Stimulated activated CD8-positive, alpha-beta memory T cell treated with anti-CD3 and anti-CD28 coated beads, Interleukin-15, amount 100 ng/mL, for 1 hour (primary cell): Measurements from ENCODE around the gene TMOD2.

Experiments
- DNase-seq: peaks from one replicate; pipeline ENCODE4 v3.0.0-alpha.2; 2020; ENCODE audit warnings: low read depth

The TMOD2 gene

DNA sequence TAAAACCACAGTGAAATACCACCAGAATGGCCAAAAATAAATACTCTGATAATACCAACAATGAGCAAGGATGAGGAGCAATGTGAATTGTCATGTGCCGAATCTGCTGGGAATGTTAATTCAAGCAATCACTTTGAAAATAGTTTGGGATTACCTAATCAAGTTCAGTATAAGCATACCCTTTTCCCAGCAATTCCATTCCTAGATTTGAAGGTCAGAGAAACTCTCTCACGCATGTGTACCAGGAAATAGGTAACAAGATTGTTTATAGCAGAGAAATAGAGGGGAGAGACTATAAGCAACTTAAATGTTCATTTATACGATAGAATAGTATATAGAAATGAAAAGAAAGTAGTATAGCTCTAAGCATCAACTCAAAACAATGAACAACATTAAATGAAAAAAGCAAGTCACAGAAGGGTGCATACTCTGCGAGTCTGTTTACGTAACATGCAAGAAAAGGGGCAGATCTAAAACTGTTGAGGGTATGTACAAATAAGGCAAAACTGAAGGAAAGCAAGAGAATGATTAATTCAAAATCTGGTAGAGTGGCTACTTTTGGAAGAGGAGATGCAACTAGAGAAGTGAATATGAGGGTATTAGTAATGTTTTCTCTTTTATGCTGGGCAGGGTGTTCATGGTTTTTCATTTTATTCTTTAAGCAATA, 105.5 kb downstream of the TMOD2 start:
- DNase-seq, result no peak

DNA sequence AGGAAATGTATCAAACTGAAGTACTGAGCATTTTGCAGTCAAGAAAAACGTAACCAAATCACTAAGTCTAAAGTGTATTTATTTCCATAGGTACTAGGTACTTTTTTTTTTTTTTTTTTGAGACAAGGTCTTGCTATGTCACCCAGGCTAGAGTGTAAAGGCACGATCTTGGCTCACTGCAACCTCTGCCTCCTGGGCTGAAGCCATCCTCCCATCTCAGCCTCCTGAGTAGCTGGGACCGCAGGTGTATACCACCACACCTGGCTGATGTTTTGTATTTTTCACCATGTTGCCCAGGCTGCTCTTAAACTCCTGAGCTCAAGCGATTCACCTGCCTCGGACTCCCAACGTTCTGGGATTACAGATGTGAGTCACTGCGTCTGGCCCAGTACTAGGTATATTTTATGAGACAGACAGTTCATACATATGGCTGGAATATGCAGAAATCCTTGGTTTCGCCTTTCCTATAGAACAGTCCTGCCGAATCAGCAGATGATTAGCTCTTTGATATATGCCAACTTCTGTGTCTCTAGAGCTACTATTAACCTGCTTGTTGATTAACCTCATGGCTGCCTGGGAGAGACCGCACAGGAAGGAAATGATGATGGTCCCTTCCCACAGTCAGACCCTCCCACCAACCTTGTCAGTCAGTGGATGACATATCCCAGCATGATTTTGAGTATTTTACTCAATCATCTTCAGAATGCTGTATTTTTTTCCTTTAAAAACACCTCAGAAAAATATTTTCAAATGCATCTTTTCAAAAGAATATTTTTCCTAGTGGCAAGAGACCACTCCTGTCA, 110.4 kb downstream of the TMOD2 start:
- peak; percentile 39 for DNase-seq

DNA sequence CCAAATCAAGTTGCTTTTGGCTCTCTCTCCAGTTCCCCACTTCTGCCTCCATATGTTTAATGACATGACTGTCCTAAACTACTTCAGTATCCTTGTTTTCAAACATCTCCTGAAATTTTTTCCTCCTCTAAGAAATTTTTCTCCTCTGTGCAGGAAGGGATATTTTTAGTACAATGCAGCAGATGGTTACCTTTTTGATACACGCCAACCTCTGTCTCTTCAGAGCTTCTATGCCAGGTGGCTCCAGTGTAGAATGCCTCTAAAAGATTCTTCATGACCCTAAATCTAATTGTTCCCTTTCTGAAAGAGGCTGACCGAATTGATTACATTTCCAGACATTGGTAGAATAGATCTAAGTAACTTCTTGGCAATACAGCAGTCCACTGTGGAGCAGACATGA, 111.7 kb downstream of the TMOD2 start:
- DNase-seq, result no peak

DNA sequence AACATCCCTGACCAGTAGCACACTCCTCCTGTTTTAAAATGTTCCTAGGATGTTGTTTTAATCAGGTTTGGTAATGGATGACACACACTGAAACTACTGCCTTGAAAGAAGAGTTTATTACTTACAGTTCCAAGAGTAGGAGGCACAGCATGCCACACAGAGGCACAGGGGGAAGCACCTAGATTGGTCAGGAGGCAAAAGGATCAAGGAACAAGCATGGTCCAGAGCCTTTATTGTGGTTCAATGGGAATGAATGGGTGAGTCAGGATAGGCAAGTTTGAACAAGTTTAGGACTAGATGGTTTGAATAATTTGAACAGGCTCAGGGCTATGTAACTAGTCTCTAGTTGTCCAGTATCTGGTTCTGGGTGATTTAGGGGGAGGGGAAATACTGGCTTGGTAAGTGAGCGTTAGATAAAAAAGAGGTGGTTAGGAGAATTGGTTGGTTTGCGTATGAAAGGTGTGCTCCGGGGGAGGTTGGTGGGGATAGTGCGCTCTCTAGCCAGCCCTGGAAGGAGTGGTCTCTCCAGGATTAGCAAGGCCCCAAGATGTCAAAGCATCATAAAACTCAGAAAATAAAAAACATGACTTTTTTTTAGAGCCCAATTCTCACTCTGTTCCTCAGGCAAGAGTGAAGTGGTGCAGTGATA, 113.1 kb downstream of the TMOD2 start:
- no peak for DNase-seq

DNA sequence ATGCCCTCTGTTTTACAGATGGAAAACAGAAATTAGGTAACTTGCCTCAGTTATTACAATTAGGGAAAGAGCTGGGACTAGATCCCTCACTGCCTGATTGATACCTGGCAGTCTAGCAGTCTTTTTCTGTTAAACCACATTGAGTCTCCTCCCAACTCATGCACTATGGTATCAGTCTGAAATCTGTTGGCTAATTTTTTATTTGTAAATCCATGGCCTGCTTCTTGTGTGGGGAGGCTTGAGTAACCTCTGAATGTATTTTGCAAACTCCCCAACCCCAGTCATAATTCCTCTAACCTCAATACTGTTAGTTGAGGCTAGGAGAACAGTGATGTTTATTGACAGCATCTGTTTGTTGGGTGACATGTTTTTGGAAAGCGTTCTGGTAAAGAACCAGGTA, 113.9 kb downstream of the TMOD2 start:
- DNase-seq, result no peak
